Measurements from ENCODE around the gene CPED1. TPM values are rescaled to one million over a fixed set of nuclear protein-coding genes. Genes with fewer than 3 reads are reported as not detected.

CPED1 gene
- total RNA-seq, 1 experiment from 2014 or later = 0.13 TPM

GRCh38 chr7:121032645-121033460, 44.3 kb downstream of the CPED1 start:
- no peak overlapping the region for H3K27ac ChIP-seq (ENCODE audit: insufficient read length, low read depth, low read length)
- H2BK20ac ChIP-seq (ENCODE audit: low read depth, low read length, poor library complexity, severe bottlenecking) = no peak overlapping the region
- Mint-ChIP-seq H3K4me1 (peaks cover 3% of the 10 kb centered on the region in 2 experiments; a peak in 2 of 4 replicates), H3K27me3 (ENCODE audit: low read depth) (no peaks in the 10 kb centered on the region), H3K4me3 (no peak overlapping the region), H3K27ac (no peak overlapping the region), H3K36me3 (ENCODE audit: insufficient read depth in 1 of 3, low read depth in 3 of 3) (no peaks in the 10 kb centered on the region), H3K9me3 (no peaks in the 10 kb centered on the region)
- no peak overlapping the region for H3K9ac ChIP-seq (ENCODE audit: extremely low read depth, insufficient read length, low read length)
- no peaks in the 10 kb centered on the region for H3K9me3 ChIP-seq (ENCODE audit: control insufficient read depth, low read depth, low read length)
- no CpG with 5 or more reads among the region's 7 CpGs for WGBS (ENCODE audit: extremely low coverage, insufficient read length, low lambda C conversion rate)
- no peak overlapping the region for H3K4ac ChIP-seq (ENCODE audit: low read depth, low read length)
- H2BK5ac ChIP-seq (ENCODE audit: insufficient read length, low read length) = no peak overlapping the region
- no peak for TF ChIP-seq CTCF (conservative IDR thresholded peaks at IDR 0.05)
- H2AK5ac ChIP-seq (ENCODE audit: insufficient read length, low read length) = no peak overlapping the region
- no peak overlapping the region for H4K8ac ChIP-seq (replicated peaks; ENCODE audit: insufficient read length, low read depth, low read length)
- H3K14ac ChIP-seq (ENCODE audit: insufficient read depth, low read length) = no peak overlapping the region
- no peaks in the 10 kb centered on the region for H3K27me3 ChIP-seq (ENCODE audit: insufficient read depth, low read length)
- H2BK12ac ChIP-seq (ENCODE audit: insufficient read length, low read depth, low read length) = no peak overlapping the region
- no peak overlapping the region for H2AFZ ChIP-seq (ENCODE audit: low read length)
- no peak overlapping the region for H2BK120ac ChIP-seq (ENCODE audit: low read depth, low read length, poor library complexity, severe bottlenecking)
- no peak overlapping the region for H4K5ac ChIP-seq (ENCODE audit: insufficient read length, low read depth, low read length)
- no peak for DNase-seq
- no peak overlapping the region for H3K56ac ChIP-seq (ENCODE audit: insufficient read length, low read depth, low read length)
- no peaks in the 10 kb centered on the region for H3K4me1 ChIP-seq (ENCODE audit: insufficient read depth, low read length)
- no peaks in the 10 kb centered on the region for H3K79me1 ChIP-seq (ENCODE audit: insufficient read depth, low read depth, low read length, poor library complexity, severe bottlenecking)
- no peaks in the 10 kb centered on the region for H3K79me2 ChIP-seq (ENCODE audit: insufficient read depth, low read length)
- H2BK15ac ChIP-seq (ENCODE audit: low read depth, low read length) = no peak overlapping the region
- no peak overlapping the region for H3K18ac ChIP-seq (ENCODE audit: insufficient read length, low read depth, low read length)
- H4K20me1 ChIP-seq (ENCODE audit: control insufficient read depth, insufficient read depth, insufficient read length) = no peaks in the 10 kb centered on the region
- no peak overlapping the region for H3T11ph ChIP-seq (ENCODE audit: low read length)
- H3K23me2 ChIP-seq (ENCODE audit: insufficient read length, low read depth, low read length, poor library complexity, severe bottlenecking) = no peaks in the 10 kb centered on the region
- H3K23ac ChIP-seq (ENCODE audit: insufficient read length, low read depth, low read length) = no peak overlapping the region
- H4K91ac ChIP-seq (ENCODE audit: insufficient read length, low read depth, low read length) = no peak overlapping the region
- no peak overlapping the region for H3K4me2 ChIP-seq (ENCODE audit: insufficient read depth, insufficient read length, low read length)

All from H9 (cell line).